NT2/D1 (cell line): ENCODE results near the gene BRD9.

ENCODE experiments used
- SUZ12 ChIP-seq: IDR thresholded peaks from 2 replicates; pipeline ENCODE4 v1.6.1; 2011; ENCODE audit not compliant: insufficient read length, insufficient read depth; ENCODE audit errors: extremely low read depth
- YY1 ChIP-seq: IDR thresholded peaks from 2 replicates; pipeline ENCODE4 v1.6.1; 2011; ENCODE audit not compliant: insufficient read length, insufficient read depth
- ZNF274 ChIP-seq: IDR thresholded peaks from 2 replicates; pipeline ENCODE4 v1.6.1; 2011; ENCODE audit warnings: mild to moderate bottlenecking, low read depth, low read length

DNA sequence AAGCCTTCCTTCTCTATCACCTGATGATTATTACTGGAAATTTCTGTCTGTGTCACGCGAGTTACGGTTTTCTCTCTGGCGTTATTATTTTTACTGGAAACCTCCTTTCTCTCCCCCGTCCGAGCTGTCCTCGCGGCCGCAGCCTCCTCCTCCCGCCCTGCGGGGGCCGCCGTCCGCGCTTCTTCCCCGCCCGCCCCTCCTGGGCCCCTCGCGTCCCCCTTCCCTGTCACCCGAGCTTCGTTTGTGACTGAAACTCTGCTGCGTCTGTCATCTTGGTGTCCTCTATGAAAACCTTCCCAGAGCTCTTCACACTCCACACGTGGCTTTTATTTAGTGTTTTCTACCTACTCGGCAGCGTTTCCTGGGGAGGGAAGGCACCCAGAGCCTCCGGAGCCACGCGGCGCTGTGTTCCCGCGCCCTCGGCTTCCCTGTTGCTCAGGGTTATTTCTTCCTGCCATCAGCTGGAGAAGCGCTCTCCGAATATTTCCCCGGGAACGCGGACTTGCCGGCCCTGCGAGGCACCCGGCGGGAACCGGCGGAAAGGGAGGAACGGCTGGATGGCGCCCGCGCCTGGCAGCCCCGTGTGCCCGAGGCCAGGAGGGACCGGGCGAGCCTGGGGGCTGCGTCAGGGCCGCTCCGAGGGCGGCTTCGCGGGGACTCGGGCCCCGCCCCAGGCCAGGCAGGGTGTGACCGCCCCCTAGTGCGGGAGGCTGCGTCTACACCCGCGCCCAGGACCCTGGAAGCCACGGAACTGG lies 34.0 kb upstream of the BRD9 start:
- TF ChIP-seq ZNF274 (no peak), YY1 (no peak), SUZ12 (no peak)
